ENCODE measurements around the gene BLOC1S1. TPM values are rescaled to one million over a fixed set of nuclear protein-coding genes. Genes with fewer than 3 reads are reported as not detected.

The BLOC1S1 gene
- total and polyA plus RNA-seq, 8 donors: 12.8 to 451 (median 239) TPM

DNA sequence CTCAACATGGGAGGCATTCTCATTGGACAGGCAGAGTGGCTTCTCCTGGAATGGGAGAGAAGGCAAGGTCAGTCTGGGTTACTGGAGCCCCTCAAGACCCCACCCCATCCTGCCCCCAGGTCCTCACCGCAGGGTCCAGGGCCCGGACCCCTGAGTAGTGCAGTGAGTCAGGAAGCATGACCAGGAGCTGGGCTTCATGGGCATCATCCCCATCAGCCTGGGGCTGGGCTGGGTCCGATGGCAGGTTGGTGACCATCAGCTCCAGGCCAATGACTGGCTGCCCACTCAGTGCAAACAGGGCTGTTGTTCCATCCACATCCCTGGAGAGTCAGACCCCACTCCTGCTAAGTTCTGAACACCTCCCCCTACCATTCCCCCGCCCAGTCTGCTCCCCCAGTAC lies 21.2 kb upstream of the BLOC1S1 start:
- TF ChIP-seq EP300 (IDR thresholded peaks at IDR 0.05) (no peak), CTCF (IDR thresholded peaks at IDR 0.05) (no peak), POLR2A (IDR thresholded peaks at IDR 0.05) (no peak), POLR2AphosphoS5 (IDR thresholded peaks at IDR 0.05) (no peak)
- intact Hi-C loops (cut with DNase I; ENCODE audit: low total_unique reads): no loop called here
- H3K9me3 ChIP-seq: no peaks in the 10 kb centered on the region
- no peak overlapping the region for H3K27ac ChIP-seq
- no peak for DNase-seq
- H3K36me3 ChIP-seq: peaks cover 0 to 72% (median 33%) of the 10 kb centered on the region in 4 donors
- no peaks in the 10 kb centered on the region for H3K4me1 ChIP-seq
- H3K4me3 ChIP-seq: no peak overlapping the region
- H3K27me3 ChIP-seq: no peaks in the 10 kb centered on the region
- 90 to 100% (median 95%) methylated on average over 1 to 4 of the region's 4 CpGs for WGBS, 5 donors

GRCh38 chr12:55695349-55695748 lies 20.5 kb upstream of the BLOC1S1 start:
- Histone ChIP-seq H3K27me3 (no peaks in the 10 kb centered on the region), H3K4me3 (no peak overlapping the region), H3K4me1 (peaks cover 0 to 5% (median under 1%) of the 10 kb centered on the region in 4 donors), H3K27ac (no peak overlapping the region), H3K9me3 (no peaks in the 10 kb centered on the region), H3K36me3 (peaks cover 0 to 75% (median 33%) of the 10 kb centered on the region in 4 donors)
- TF ChIP-seq CTCF (IDR thresholded peaks at IDR 0.05) (no peak), POLR2A (IDR thresholded peaks at IDR 0.05) (no peak), POLR2AphosphoS5 (IDR thresholded peaks at IDR 0.05) (no peak), EP300 (IDR thresholded peaks at IDR 0.05) (no peak)
- intact Hi-C loops (cut with DNase I; ENCODE audit: low total_unique reads): no loop called here
- no peak for DNase-seq
- 68 to 76% (median 75%) methylated on average over 7 of the region's 7 CpGs for WGBS, 5 donors

- WGBS, 5 donors: 82 to 96% (median 94%) methylated on average over 3 to 6 of the region's 6 CpGs
- TF ChIP-seq POLR2AphosphoS5 (IDR thresholded peaks at IDR 0.05): no peak
- TF ChIP-seq CTCF (IDR thresholded peaks at IDR 0.05): no peak
- no peak for TF ChIP-seq EP300 (IDR thresholded peaks at IDR 0.05)
- no peak for TF ChIP-seq POLR2A (IDR thresholded peaks at IDR 0.05)
- H3K27ac ChIP-seq: no peak overlapping the region
- no peak for DNase-seq
- peaks cover 0 to 79% (median 33%) of the 10 kb centered on the region in 4 donors for H3K36me3 ChIP-seq
- peaks cover 0 to 13% (median 5%) of the 10 kb centered on the region in 4 donors for H3K4me1 ChIP-seq
- no peaks in the 10 kb centered on the region for H3K9me3 ChIP-seq
- intact Hi-C loops (cut with DNase I; ENCODE audit: low total_unique reads): no loop called here
- H3K4me3 ChIP-seq: no peak overlapping the region
- H3K27me3 ChIP-seq: no peaks in the 10 kb centered on the region
These were observed 19.7 kb upstream of the BLOC1S1 start for GRCh38 chr12:55696141-55696540.

GRCh38 chr12:55696796-55697462 lies 18.9 kb upstream of the BLOC1S1 start:
- Histone ChIP-seq H3K36me3 (peaks cover 0 to 71% (median 30%) of the 10 kb centered on the region in 4 donors), H3K9me3 (no peaks in the 10 kb centered on the region), H3K27ac (peak overlapping the region in 1 of 5 donors; percentile 38), H3K27me3 (no peaks in the 10 kb centered on the region), H3K4me3 (no peak overlapping the region), H3K4me1 (peaks cover 0 to 16% (median 7%) of the 10 kb centered on the region in 4 donors)
- no peak for DNase-seq
- TF ChIP-seq POLR2AphosphoS5 (IDR thresholded peaks at IDR 0.05) (no peak), CTCF (IDR thresholded peaks at IDR 0.05) (no peak), POLR2A (IDR thresholded peaks at IDR 0.05) (no peak), EP300 (IDR thresholded peaks at IDR 0.05) (no peak)
- 80 to 85% (median 83%) methylated on average over 17 to 19 of the region's 19 CpGs for WGBS, 5 donors
- intact Hi-C loops (cut with DNase I; ENCODE audit: low total_unique reads): no loop called here
